ENCODE data around the gene NPAS3.

NPAS3 gene

DNA sequence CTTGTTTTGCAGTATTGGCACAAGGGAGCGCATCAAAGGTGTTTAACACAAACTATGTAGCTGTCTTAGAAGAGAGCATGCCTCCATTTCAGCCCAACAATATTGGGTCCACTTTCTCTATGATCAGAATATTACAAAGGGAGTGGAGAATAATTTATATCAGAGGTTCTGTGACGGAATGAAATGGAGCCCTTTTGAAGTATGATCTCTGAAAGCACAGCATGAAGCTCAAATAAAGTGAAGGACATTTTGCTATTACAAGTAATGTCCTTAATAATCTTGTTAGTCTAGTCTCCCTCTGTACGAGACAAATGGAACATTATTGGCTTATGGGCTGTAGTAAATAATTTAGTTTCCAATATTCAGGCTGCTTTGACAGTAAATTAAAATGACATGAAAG is 302.7 kb downstream of the NPAS3 start:
- Histone ChIP-seq H3K4me3 (replicated peaks; ENCODE audit: insufficient read depth, low read length) (no peak overlapping the region), H3K27me3 (ENCODE audit: insufficient read depth, poor library complexity, severe bottlenecking) (no peaks in the 10 kb centered on the region), H3K27ac (replicated peaks) (no peak overlapping the region)
- TF ChIP-seq, protein P1, sequence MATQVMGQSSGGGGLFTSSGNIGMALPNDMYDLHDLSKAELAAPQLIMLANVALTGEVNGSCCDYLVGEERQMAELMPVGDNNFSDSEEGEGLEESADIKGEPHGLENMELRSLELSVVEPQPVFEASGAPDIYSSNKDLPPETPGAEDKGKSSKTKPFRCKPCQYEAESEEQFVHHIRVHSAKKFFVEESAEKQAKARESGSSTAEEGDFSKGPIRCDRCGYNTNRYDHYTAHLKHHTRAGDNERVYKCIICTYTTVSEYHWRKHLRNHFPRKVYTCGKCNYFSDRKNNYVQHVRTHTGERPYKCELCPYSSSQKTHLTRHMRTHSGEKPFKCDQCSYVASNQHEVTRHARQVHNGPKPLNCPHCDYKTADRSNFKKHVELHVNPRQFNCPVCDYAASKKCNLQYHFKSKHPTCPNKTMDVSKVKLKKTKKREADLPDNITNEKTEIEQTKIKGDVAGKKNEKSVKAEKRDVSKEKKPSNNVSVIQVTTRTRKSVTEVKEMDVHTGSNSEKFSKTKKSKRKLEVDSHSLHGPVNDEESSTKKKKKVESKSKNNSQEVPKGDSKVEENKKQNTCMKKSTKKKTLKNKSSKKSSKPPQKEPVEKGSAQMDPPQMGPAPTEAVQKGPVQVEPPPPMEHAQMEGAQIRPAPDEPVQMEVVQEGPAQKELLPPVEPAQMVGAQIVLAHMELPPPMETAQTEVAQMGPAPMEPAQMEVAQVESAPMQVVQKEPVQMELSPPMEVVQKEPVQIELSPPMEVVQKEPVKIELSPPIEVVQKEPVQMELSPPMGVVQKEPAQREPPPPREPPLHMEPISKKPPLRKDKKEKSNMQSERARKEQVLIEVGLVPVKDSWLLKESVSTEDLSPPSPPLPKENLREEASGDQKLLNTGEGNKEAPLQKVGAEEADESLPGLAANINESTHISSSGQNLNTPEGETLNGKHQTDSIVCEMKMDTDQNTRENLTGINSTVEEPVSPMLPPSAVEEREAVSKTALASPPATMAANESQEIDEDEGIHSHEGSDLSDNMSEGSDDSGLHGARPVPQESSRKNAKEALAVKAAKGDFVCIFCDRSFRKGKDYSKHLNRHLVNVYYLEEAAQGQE (IDR thresholded peaks at IDR 0.05; ENCODE audit: insufficient replicate concordance, low read depth), result no peak
- TF ChIP-seq, protein P2, sequence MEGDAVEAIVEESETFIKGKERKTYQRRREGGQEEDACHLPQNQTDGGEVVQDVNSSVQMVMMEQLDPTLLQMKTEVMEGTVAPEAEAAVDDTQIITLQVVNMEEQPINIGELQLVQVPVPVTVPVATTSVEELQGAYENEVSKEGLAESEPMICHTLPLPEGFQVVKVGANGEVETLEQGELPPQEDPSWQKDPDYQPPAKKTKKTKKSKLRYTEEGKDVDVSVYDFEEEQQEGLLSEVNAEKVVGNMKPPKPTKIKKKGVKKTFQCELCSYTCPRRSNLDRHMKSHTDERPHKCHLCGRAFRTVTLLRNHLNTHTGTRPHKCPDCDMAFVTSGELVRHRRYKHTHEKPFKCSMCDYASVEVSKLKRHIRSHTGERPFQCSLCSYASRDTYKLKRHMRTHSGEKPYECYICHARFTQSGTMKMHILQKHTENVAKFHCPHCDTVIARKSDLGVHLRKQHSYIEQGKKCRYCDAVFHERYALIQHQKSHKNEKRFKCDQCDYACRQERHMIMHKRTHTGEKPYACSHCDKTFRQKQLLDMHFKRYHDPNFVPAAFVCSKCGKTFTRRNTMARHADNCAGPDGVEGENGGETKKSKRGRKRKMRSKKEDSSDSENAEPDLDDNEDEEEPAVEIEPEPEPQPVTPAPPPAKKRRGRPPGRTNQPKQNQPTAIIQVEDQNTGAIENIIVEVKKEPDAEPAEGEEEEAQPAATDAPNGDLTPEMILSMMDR (IDR thresholded peaks at IDR 0.05; ENCODE audit: insufficient read depth, low read length), result no peak
- TF ChIP-seq POLR2AphosphoS5 (IDR thresholded peaks at IDR 0.05; ENCODE audit: low read depth), result no peak
- TF ChIP-seq SPI1 (IDR thresholded peaks at IDR 0.05; ENCODE audit: borderline replicate concordance, low read depth), result no peak
- no peak for TF ChIP-seq GABPA (IDR thresholded peaks at IDR 0.05; ENCODE audit: low read depth)
- DNase-seq (ENCODE audit: low read depth in 1 of 2, low spot score in 1 of 2), result no peak

DNA sequence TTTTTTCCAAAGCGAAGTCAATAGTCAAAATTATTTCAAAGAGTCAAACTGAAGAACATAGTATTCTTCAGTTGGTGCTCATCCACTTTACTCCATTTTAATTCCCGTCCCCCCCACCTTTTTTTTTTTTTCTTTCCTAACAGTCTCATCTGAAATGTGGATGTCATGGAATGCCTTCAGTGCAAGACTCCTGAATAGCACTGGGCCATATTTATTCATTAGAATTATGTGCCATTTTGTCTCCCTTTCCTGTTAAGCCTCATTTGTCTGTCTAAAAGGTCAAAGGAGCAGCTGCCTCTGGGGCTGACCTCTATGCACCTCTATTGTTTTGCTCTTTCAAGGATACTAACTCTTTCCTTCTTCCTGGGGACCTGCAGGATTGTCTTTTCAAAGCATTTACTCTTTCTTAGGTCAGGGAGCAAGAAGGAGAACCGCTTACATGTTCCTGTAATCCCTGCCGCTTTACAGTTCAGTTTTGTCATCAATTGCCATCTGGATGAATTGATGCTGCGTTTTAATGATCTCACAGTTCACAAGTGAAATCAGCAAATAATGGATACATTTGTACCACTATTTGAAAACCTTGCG is 310.6 kb downstream of the NPAS3 start:
- Histone ChIP-seq H3K27me3 (ENCODE audit: insufficient read depth, poor library complexity, severe bottlenecking) (no peaks in the 10 kb centered on the region), H3K27ac (replicated peaks) (no peak overlapping the region), H3K4me3 (replicated peaks; ENCODE audit: insufficient read depth, low read length) (no peak overlapping the region)
- DNase-seq (ENCODE audit: low read depth in 1 of 2, low spot score in 1 of 2), result no peak
- no peak for TF ChIP-seq GABPA (IDR thresholded peaks at IDR 0.05; ENCODE audit: low read depth)
- TF ChIP-seq, protein P2 (IDR thresholded peaks at IDR 0.05; ENCODE audit: insufficient read depth, low read length), result no peak
- TF ChIP-seq, protein P1 (IDR thresholded peaks at IDR 0.05; ENCODE audit: insufficient replicate concordance, low read depth), result no peak
- no peak for TF ChIP-seq SPI1 (IDR thresholded peaks at IDR 0.05; ENCODE audit: borderline replicate concordance, low read depth)
- no peak for TF ChIP-seq POLR2AphosphoS5 (IDR thresholded peaks at IDR 0.05; ENCODE audit: low read depth)

DNA sequence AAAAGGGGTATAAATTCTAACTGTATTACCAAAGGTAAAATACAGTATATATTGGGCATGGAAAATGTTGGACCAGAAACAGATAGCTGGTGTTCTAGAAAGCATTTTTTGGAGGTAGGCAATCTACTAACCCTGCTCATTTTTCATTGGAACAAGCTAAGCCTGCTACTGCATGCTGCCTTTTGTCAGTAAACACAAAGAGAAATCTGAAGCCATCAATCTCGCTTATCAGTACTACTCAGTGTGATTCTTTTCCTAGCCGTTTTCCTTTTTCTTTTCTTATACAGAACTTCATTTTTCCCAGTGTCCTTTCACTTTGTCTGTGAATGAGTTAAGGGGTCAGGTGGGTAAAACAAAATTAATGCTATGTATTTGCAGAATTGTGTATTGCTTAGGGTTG is 312.3 kb downstream of the NPAS3 start:
- Histone ChIP-seq H3K27me3 (ENCODE audit: insufficient read depth, poor library complexity, severe bottlenecking) (no peaks in the 10 kb centered on the region), H3K4me3 (replicated peaks; ENCODE audit: insufficient read depth, low read length) (no peak overlapping the region), H3K27ac (replicated peaks) (no peak overlapping the region)
- no peak for DNase-seq (ENCODE audit: low read depth in 1 of 2, low spot score in 1 of 2)
- TF ChIP-seq, protein P2 (IDR thresholded peaks at IDR 0.05; ENCODE audit: insufficient read depth, low read length), result no peak
- TF ChIP-seq, protein P1 (IDR thresholded peaks at IDR 0.05; ENCODE audit: insufficient replicate concordance, low read depth), result no peak
- TF ChIP-seq SPI1 (IDR thresholded peaks at IDR 0.05; ENCODE audit: borderline replicate concordance, low read depth) (no peak), GABPA (IDR thresholded peaks at IDR 0.05; ENCODE audit: low read depth) (no peak), POLR2AphosphoS5 (IDR thresholded peaks at IDR 0.05; ENCODE audit: low read depth) (no peak)

All from HL-60 (cell line).